ENCODE data around the gene SPAAR.

Gene SPAAR

GRCh38 chr9:35863583-35863982 is 45.7 kb upstream of the SPAAR start:
- H3K4me1 ChIP-seq (ENCODE audit: low read length) = no peaks in the 10 kb centered on the region
- DNase-seq = no peak
- H3K36me3 ChIP-seq (replicated peaks; ENCODE audit: insufficient read depth, low read length) = no peaks in the 10 kb centered on the region
- H3K9me2 ChIP-seq (replicated peaks; ENCODE audit: insufficient read depth, low read length) = no peaks in the 10 kb centered on the region
- no peak overlapping the region for H3K27ac ChIP-seq (ENCODE audit: low read length)
- H3K9ac ChIP-seq (ENCODE audit: low read length) = no peak overlapping the region
- no peaks in the 10 kb centered on the region for H4K20me1 ChIP-seq (ENCODE audit: insufficient read depth, low read length)
- no peak overlapping the region for H2AFZ ChIP-seq (ENCODE audit: low read length)
- no peak overlapping the region for H3K4me2 ChIP-seq (ENCODE audit: low read depth, low read length)
- H3K9me3 ChIP-seq (replicated peaks; ENCODE audit: insufficient read depth, low read length) = no peaks in the 10 kb centered on the region
- H3K79me2 ChIP-seq (ENCODE audit: low read length) = no peaks in the 10 kb centered on the region
- no peaks in the 10 kb centered on the region for H3K27me3 ChIP-seq (replicated peaks; ENCODE audit: insufficient read depth, low read length)
- H3K4me3 ChIP-seq (ENCODE audit: low read length) = no peak overlapping the region
- H3F3A ChIP-seq (ENCODE audit: insufficient read depth, low read length) = no peaks in the 10 kb centered on the region
- TF ChIP-seq CTCF (IDR thresholded peaks at IDR 0.05; ENCODE audit: low read length) (no peak), EZH2 (optimal IDR thresholded peaks at IDR 0.05; ENCODE audit: low read depth, low read length) (no peak), EZH2phosphoT487 (IDR thresholded peaks at IDR 0.05; ENCODE audit: low read length) (no peak)

- H3K9me2 ChIP-seq (replicated peaks; ENCODE audit: insufficient read depth, low read length) = no peaks in the 10 kb centered on the region
- H3K27ac ChIP-seq (ENCODE audit: low read length) = no peak overlapping the region
- no peaks in the 10 kb centered on the region for H3K4me1 ChIP-seq (ENCODE audit: low read length)
- no peaks in the 10 kb centered on the region for H3K27me3 ChIP-seq (replicated peaks; ENCODE audit: insufficient read depth, low read length)
- no peak overlapping the region for H2AFZ ChIP-seq (ENCODE audit: low read length)
- H3K9me3 ChIP-seq (replicated peaks; ENCODE audit: insufficient read depth, low read length) = no peaks in the 10 kb centered on the region
- H3K9ac ChIP-seq (ENCODE audit: low read length) = no peak overlapping the region
- H3K36me3 ChIP-seq (replicated peaks; ENCODE audit: insufficient read depth, low read length) = no peaks in the 10 kb centered on the region
- TF ChIP-seq CTCF (IDR thresholded peaks at IDR 0.05; ENCODE audit: low read length) (no peak), EZH2 (optimal IDR thresholded peaks at IDR 0.05; ENCODE audit: low read depth, low read length) (no peak), EZH2phosphoT487 (IDR thresholded peaks at IDR 0.05; ENCODE audit: low read length) (no peak)
- no peaks in the 10 kb centered on the region for H3F3A ChIP-seq (ENCODE audit: insufficient read depth, low read length)
- H4K20me1 ChIP-seq (ENCODE audit: insufficient read depth, low read length) = no peaks in the 10 kb centered on the region
- no peak for DNase-seq
- no peaks in the 10 kb centered on the region for H3K79me2 ChIP-seq (ENCODE audit: low read length)
- H3K4me3 ChIP-seq (ENCODE audit: low read length) = no peak overlapping the region
- H3K4me2 ChIP-seq (ENCODE audit: low read depth, low read length) = no peak overlapping the region
Measured at GRCh38 chr9:35864695-35865255, 44.5 kb upstream of the SPAAR start.

GRCh38 chr9:35867538-35867937 is 41.8 kb upstream of the SPAAR start:
- TF ChIP-seq EZH2phosphoT487 (IDR thresholded peaks at IDR 0.05; ENCODE audit: low read length) (no peak), CTCF (IDR thresholded peaks at IDR 0.05; ENCODE audit: low read length) (no peak), EZH2 (optimal IDR thresholded peaks at IDR 0.05; ENCODE audit: low read depth, low read length) (no peak)
- H3K9me2 ChIP-seq (replicated peaks; ENCODE audit: insufficient read depth, low read length) = no peaks in the 10 kb centered on the region
- no peak overlapping the region for H3K27ac ChIP-seq (ENCODE audit: low read length)
- H3K4me2 ChIP-seq (ENCODE audit: low read depth, low read length) = no peak overlapping the region
- H3K4me3 ChIP-seq (ENCODE audit: low read length) = no peak overlapping the region
- no peaks in the 10 kb centered on the region for H3K36me3 ChIP-seq (replicated peaks; ENCODE audit: insufficient read depth, low read length)
- H3K79me2 ChIP-seq (ENCODE audit: low read length) = no peaks in the 10 kb centered on the region
- H3K4me1 ChIP-seq (ENCODE audit: low read length) = peaks cover 2% of the 10 kb centered on the region; the same call in 1 of the 2 replicates
- H2AFZ ChIP-seq (ENCODE audit: low read length) = no peak overlapping the region
- no peaks in the 10 kb centered on the region for H3K9me3 ChIP-seq (replicated peaks; ENCODE audit: insufficient read depth, low read length)
- H4K20me1 ChIP-seq (ENCODE audit: insufficient read depth, low read length) = no peaks in the 10 kb centered on the region
- no peak overlapping the region for H3K9ac ChIP-seq (ENCODE audit: low read length)
- no peaks in the 10 kb centered on the region for H3K27me3 ChIP-seq (replicated peaks; ENCODE audit: insufficient read depth, low read length)
- no peaks in the 10 kb centered on the region for H3F3A ChIP-seq (ENCODE audit: insufficient read depth, low read length)
- DNase-seq = no peak
